GM08714 (cell line): Measurements from ENCODE around the gene RAD51C.
A peak's percentile ranks its signal among the peaks of the same experiment; 100 is the strongest.
"Not testable (repeated sequence)": the region's sequence is repeated elsewhere in the genome, so short reads cannot be mapped to it uniquely, and the experiment has no call there.

Experiments used
- H3K4me3 ChIP-seq: fragments of 200-500 bp; sonication (Bioruptor generic); 2 replicates; pipeline ENCODE4 v1.5.1; 2014; ENCODE audit warnings: mild to moderate bottlenecking, low read length, inconsistent platforms
- ZNF274 ChIP-seq: IDR thresholded peaks from 2 replicates; pipeline ENCODE4 v1.6.1; 2012; ENCODE audit warnings: mild to moderate bottlenecking, low read depth, low read length

RAD51C gene

DNA sequence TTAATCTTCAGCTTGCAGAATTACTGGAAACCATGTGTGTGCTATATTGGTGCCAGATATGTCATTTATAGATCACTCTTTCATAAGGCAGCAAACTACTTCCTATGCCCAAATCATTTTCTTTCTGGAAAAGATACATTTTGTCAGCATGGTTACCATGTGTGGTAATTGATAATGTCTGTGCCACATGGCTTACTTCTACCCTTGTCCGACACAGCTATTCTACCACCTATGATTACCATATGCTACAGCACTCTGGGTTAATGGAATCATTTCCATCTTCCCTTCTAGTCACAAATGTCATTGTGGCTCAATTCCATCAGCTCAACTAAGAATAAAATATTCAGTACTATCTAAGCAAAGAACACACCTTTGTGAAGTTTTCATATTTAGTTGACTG is 55.3 kb downstream of the RAD51C start:
- H3K4me3 ChIP-seq, result no peak overlapping the region
- TF ChIP-seq ZNF274, result no peak

DNA sequence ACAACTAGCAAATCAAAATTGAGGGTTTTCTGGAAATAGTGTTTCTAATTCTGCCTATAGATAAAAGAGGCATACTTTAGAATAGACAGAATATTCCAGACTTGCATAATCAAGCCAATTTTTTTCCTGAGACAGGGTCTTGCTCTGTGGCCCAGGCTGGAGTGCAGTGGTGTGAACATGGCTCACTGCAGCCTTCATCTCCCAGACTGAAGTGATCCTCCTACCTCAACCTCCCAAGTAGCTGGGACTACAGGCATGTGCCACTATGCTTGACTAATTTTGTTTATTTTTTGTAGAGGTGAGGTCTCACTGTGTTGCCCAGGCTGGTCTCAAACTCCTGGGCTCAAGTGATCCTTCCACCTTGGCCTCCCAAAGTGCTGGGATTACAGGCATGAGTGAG is 57.2 kb downstream of the RAD51C start:
- not testable (repeated sequence) for H3K4me3 ChIP-seq

DNA sequence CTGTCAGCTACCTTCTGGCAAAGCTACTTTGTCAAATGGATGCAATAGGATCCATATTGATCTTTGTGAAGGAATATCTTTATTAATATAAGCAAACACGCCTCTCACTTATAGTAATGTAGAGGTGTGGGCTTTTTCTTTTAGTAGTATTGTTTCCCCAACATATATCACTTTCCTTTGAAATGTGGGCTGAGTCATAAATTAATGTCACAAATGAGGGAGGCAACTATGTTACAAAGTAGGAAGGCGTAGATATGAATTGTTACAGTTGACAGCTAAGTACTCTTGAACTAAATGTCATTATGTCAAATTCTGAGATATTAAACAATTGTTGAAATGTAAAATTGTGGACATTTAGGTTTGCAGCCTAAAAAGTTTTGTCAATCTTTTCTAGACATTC is 60.6 kb downstream of the RAD51C start:
- TF ChIP-seq ZNF274, result no peak
- no peak overlapping the region for H3K4me3 ChIP-seq

DNA sequence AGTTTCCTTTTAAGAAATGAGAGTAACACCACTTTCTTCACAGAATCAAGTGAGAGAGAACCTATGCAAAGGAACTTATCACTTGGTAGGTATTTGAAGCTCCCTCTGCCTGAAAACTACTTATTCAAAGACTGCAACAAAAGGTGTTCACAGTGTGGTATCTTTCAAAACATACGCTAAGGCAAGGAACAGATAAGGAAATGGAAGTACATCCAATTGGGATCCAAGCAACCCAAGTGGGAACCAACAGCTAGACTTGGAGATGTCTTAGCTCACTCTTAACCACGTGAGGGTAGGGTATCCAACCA is 62.8 kb downstream of the RAD51C start:
- H3K4me3 ChIP-seq, result peak overlapping the region; percentile 66; the same call in 1 of the 2 replicates
- no peak for TF ChIP-seq ZNF274

DNA sequence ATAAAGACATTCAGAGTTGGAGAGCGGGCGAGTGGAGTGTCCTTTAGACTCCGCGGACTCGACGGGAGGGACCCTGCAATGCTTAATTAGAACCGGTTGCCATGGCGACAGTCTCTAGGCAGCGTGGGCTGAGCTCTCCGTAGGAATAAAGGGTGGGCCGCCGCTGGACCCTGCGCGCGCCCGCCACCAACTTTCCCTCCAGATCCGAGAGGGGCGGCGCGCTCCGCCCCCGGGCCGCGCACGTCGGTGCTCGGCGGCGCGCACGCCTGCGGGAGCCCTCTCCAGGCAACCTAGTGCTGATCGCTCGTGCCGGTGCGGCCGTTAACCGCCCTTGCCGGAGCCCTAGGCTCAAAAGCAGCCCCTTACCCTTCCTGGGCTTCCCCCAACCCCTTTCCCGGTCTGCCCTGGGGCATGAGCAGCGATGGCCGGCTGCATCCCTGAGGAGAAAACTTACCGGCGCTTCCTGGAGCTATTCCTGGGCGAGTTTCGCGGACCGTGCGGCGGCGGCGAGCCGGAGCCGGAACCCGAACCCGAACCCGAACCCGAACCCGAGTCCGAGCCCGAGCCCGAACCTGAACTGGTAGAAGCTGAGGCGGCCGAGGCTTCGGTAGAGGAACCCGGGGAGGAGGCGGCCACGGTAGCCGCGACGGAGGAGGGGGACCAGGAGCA is 63.3 kb downstream of the RAD51C start, which contains the start of gene PPM1E:
PPM1E (plus strand) TSS at position 278 of the 669 bp plus-strand sequence.
- H3K4me3 ChIP-seq, result peak within 1 kb of the TSS; percentile 66
- TF ChIP-seq ZNF274, result no peak

DNA sequence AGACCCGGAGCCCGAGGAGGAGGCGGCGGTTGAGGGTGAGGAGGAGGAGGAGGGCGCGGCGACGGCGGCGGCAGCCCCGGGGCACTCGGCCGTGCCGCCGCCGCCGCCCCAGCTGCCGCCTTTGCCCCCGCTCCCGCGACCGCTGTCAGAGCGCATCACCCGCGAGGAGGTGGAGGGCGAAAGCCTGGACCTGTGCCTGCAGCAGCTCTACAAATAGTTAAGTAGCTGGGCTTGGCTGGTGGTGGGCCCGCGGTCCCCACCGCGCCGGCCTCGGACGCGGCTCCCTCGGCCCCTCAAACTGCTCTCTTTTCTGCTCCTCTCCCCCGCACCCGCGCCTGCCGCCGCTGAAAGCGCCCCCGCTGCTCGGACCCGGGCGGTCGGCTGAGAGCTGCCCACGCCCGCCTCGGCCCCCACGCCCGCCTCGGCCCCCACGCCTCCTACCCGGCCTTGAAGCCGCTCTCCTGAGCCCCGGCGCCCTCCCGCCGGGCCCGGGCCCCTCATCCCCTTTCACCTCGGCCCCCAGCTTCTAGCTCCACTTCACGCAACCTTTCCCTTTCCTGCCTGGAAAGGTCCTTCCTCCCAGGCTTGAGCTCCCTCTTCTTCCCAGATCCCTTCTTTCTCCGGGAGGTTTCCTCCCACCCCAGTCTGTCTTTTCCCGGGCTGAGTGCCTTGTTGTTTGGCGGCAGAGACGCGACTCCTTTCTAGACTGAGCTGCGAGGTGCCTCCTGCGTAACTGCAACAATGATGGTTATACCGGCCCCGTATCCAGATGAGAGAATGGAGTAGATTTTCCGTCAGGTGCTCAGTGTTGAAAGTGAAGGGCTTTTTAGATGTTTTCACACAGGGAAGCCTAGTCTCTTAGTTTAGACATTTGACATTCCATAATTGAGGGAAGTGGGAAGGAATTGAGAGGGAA is 64.1 kb downstream of the RAD51C start:
- TF ChIP-seq ZNF274, result no peak
- H3K4me3 ChIP-seq, result peak overlapping the region; percentile 66

DNA sequence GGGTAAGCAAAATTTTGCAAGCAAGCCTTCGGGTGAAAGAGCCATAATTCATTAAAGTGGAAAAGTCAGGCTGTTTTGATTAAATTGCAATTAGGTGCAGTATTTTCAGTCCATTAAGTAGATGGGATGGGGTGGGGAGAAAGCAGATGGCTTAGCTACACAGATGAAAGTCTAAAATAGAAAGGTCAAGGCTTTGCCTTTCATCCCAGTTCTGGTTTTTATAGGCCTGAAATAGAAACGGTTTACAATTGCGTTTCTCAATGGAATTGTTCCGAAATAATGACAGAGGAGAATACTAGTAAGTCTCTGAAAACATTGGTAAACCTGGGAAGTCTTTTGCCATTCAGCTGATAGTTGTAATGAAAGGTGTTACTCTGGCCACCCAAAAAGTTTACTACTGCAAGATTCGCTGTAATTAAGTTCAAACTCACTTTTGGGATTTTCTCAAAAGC is 64.8 kb downstream of the RAD51C start:
- H3K4me3 ChIP-seq, result peak overlapping the region; percentile 66; the same call in 1 of the 2 replicates
- no peak for TF ChIP-seq ZNF274

DNA sequence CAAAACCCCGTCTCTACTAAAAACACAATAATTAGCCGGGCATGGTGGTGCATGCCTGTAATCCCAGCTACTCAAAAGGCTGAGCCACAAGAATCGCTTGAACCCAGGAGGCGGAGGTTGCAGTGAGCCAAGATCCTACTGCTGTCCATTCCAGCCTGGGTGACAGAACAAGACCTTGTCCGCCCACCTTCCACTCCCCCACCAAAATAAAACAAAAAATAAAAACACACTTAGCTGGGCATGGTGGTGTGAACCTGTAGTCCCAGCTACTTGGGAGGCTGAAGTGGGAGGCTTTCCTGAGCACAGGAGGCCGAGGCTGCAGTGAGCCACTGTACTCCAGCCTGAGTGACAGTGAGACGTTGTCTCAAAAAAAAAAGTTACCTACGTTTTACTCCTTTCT is 66.5 kb downstream of the RAD51C start:
- no peak for TF ChIP-seq ZNF274
- H3K4me3 ChIP-seq, result no peak overlapping the region

DNA sequence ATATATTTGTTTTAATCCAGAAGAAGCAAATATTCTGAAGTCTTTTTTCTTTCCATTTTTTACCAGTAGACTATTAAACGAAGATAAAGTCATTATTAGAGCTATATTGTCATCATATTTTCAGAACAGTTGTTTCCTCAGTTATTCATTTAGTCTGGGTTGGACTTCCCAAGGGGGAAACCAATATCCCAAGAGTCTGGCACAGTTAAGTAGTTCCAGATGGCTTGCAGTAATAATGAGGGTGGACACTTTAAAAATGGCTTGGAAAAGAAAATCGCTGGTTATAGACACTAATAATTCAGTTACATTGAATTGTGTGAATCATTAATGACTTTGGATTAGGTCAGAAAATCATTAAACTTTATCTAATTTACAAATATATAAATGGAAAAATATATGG is 67.1 kb downstream of the RAD51C start:
- TF ChIP-seq ZNF274, result no peak
- H3K4me3 ChIP-seq, result no peak overlapping the region

DNA sequence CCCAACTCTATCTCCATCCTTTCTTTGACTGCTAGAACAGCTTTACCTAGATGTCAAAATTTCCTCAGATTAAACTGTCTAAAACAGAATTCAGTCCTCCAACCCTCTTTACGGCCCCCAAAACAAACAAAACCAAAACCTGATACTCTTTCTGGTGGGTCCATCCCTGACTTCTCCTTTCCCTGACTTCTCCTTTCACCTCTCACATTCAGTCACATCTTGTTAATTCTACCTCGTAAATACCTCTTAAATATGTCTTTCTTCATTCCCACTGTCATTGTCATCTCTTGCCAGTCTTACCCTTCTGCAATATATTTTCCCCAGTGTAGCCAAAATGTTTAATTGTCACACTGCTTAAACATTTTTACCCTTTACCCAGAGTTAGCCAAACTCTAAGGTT is 67.8 kb downstream of the RAD51C start:
- no peak for TF ChIP-seq ZNF274

DNA sequence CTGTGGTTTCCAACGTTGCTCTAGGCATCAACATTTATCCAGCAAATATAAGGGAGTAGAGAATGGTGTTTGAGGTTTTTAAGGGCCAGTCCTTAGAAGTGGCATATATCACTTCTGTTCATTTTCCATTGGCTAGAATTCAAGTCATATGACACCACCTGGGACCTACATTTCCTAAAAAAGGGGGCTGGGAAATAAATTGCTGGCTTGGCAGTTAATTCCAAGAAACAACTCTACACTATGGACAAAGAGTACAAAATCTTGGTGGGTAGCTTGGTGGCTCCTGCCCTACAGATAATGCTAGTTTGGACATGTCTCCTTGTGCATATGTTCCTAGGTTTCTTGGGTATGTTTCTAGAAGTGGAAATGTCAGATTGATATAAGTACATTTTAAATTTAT is 70.9 kb downstream of the RAD51C start:
- H3K4me3 ChIP-seq, result no peak overlapping the region
- TF ChIP-seq ZNF274, result no peak

More for the DNA sequence above, 67.8 kb downstream of the RAD51C start:
- H3K4me3 ChIP-seq, result no peak overlapping the region

DNA sequence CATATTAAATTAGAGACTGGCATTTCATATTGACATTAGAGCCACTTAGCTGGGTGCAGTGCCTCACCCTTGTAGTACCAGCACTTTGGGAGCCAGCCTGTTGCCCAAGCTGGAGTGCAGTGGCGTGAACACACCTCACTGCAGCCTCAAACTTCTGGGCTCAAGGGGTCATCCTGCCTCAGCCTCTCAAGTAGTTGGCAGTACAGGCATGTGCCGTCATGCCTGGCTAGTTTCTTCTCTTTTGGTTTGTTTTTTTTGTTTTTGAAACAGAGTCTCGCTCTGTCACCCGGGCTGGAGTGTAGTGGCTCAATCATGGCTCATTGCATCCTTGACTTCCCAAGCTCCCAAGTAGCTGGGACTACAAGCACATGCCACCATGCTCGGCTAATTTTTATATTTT is 72.0 kb downstream of the RAD51C start:
- no peak overlapping the region for H3K4me3 ChIP-seq
- no peak for TF ChIP-seq ZNF274

DNA sequence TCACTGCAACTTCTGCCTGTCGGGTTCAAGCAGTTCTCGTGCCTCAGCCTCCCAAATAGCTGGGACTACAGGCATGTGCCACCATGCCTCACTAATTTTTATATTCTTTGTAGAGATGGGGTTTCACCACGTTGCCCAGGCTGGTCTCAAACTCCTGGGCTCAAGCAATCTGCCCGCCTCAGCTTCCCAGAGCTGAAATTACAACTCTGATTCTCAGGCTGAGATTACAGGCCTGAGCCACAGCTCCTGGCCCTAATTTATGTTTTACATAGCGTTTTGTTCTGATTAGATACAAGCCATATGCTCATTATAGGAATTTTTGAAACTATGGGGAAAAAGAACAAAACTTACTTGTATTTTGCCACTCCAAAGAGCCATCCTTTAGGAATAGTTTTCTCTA is 86.1 kb downstream of the RAD51C start:
- H3K4me3 ChIP-seq, result not testable (repeated sequence)

DNA sequence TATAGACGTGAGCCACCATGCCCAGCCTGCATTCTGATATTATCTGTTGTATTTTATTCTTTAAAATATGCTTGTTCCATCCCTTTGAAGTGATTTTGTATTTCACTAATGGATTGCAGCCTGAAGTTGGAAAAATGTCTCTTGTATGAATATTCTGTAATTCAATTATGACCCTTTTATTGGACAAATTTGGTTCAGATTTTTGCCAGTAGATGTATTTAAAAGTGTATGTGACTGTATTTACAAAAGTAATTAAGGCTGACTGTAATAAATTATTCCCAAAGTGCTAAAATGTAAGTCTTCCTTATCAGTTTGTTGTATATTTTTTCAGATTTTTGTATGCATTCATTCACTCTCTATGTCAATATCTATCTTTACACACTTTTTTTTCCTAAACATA is 87.0 kb downstream of the RAD51C start:
- TF ChIP-seq ZNF274, result no peak
- H3K4me3 ChIP-seq, result no peak overlapping the region

DNA sequence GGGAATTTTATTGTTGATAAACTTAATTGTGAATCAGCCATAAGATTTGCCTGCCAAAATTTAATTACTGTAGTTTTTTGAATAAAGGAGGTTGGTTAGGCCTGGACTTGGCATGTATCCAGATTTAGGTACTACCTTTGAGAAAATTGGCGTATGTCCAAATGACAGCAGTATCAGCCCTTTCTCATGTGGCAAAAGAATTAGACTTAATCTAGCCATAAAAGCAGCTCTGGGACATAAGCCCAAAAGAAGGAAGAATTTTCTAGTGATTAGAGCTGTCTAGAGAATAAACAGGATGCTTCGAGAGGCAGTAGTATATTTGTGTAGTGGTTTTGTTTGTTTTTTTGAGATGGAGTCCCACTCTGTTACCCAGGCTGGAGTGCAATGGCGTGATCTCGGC is 91.0 kb downstream of the RAD51C start:
- TF ChIP-seq ZNF274, result no peak
- no peak overlapping the region for H3K4me3 ChIP-seq

DNA sequence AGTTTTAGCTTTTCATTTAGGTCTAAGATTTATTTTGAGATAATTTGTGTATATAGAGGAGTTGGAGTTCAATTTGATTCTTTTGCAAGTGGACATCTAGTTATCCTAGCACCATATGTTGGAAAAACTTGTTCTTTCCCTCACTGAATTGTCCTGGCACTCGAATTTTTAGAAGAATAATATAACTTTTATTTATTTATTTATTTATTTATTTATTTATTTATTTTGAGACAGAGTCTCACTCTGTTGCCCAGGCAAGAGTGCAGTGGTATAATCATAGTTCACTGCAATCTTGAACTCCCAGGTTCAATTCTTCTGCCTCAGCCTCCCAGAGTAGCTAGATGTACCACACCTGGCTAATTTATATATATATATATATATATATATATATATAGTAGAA is 92.7 kb downstream of the RAD51C start:
- H3K4me3 ChIP-seq, result no peak overlapping the region
- TF ChIP-seq ZNF274, result no peak
